NOMO-1 (cell line): ENCODE data around the gene ACCSL.

Experiments
- DNase-seq, 2 experiments: peaks; one replicate each; lab custom pipeline; 2025; ENCODE audit not compliant: unreplicated experiment in 2 of 2; lab: John Stamatoyannopoulos, UW

The ACCSL gene

DNA sequence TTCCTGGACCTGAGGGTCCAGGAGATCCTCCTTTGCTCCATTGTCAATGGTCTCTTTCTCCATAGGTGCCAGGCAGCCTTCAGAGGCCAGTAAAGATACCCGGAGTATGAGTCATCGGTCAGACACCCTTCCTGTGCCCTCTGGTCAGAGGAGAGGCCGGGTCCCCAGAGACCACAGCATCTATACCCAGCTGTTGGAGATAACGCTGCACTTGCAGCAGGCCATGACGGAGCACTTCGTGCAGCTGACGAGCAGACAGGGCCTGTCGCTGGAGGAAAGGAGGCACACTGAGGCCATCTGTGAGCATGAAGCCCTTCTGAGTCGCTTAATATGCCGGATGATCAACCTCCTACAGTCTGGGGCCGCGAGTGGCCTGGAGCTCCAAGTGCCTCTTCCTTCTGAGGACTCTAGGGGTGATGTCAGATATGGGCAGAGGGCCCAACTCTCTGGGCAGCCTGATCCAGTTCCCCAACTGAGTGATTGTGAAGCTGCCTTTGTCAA is at the start of gene ACCSL:
TSS of gene ACCSL (plus strand) at position 51 of the 501 bp plus-strand sequence. CDS start at position 107, 56 bp downstream.
- no peak for DNase-seq

GRCh38 chr11:43998308-43998707 is 49.5 kb upstream of the ACCSL start:
- DNase-seq, result no peak

- DNase-seq, result no peak
These were observed 47.0 kb upstream of the ACCSL start for GRCh38 chr11:44000731-44001130.

DNA sequence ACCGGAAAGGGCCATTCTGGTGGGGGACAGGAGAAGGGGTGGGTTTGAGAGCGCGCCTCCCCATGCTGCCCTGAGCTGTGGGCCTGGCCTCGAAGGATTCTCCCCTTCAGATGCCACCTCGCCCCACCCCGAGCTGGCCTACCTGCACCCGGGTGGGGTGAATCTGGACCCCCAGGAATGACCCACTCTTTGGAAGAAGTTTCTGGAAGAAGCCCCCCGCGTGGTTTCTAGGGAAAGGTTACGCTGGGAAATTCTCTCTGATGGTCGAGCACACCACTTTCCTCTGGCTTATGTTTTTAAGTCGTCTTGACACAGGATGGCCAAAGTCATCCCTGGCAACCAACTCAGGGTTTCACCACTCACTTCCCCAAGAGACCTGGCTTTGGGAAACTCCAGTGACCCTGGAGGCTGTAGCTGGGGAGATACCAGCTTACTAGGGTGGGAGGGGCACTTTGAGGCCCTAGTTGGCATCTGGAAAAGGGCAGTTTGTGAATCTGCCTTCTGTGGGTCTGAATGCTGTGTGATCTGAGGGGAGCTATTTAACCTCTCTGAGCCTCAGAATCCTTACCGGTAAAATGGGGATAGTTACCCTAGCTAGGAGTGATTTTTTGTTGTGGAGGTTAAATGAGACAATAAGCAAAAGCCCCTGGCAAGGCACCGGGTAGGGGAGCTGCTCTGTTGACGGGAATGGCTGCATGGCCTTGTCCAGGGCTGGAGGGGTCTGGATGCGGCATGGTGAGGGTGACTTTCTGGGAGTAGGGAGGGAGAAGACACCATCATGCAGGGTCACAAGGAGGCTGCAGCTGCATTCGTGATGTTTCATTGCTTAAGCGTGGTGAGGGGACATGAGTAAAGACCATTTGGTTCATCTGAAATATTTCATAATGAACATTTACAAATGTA is 45.3 kb upstream of the ACCSL start:
- no peak for DNase-seq

GRCh38 chr11:44003736-44004451 is 43.9 kb upstream of the ACCSL start:
- DNase-seq, result no peak

DNA sequence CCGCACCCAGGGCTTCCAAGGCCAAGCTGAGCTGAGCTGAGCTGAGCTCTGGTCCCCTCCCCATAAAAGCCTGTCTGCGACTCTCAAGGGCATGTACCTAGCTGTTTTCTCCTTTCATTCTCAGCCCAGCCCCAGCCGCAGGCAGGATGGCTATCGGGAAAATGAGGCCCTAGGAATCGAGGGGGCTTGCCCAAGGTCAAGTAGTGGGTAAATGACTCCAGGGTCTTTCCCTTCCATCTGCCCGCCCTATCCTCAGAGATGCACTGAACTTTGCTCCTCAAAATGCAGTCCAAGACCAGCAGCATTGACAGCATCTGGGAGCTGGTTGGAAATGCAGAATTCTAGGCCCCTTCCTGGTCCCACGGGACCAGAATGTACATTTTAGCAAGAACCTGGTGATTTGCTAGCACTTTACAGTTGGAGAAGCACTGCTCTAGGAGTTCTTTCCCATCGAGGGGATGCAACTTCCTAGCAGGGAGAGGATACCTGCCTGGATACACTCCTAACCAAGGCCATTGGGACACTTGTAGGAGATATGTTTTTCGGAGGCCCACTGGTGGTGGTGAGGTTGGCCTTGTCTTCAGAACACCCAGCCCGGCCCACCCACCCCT is 43.2 kb upstream of the ACCSL start:
- DNase-seq, result no peak

DNA sequence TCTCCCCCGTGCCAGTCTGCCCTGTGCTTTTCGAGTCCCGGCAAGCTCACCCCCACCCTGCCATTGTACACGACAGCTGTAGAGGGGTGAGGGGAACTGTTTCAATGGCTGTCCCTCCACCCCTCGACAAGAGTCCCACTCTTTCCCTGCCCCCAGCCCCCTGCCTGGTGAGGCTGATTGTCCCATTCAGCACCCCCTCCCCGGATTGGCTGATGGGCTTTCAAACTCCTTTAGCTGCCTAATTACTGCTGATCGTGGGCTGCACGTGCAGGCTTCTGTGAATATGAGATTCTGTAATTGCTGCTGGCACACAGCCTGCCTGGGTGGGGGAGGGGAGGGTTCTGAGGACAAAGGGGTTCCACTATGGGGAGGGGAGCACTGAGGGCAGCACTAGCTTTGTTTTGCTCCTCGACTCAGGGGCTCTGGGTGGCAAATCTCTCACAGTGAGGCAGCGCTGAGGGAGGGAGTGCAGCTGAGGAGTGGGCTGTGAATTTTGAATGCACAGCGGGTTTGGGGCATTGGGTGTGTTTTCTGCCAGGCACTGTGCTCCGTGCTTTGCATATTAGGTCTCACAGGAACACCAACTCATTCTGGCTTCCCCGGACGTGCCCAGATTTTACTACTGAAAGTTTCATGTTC is 42.6 kb upstream of the ACCSL start:
- no peak for DNase-seq

DNA sequence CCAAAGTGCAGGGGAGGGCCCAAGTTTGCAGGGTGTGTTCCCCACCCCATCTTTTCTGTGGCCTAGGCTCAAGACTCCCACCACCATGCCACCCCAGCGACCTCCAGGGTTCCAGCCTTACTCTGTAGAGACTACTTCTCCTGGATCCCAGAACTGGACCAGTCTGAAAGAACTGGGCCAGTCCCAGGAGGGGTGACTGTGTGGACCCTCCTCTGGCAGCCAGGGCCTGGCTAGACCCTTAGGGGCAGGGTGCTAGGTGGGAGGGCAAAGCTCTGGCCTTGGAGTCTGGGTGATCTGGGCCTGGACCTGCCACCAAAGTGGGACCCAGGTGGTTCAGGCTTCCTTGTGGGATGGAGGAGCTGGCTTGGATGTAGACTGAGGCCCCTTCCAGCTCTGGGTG is 41.8 kb upstream of the ACCSL start:
- no peak for DNase-seq

DNA sequence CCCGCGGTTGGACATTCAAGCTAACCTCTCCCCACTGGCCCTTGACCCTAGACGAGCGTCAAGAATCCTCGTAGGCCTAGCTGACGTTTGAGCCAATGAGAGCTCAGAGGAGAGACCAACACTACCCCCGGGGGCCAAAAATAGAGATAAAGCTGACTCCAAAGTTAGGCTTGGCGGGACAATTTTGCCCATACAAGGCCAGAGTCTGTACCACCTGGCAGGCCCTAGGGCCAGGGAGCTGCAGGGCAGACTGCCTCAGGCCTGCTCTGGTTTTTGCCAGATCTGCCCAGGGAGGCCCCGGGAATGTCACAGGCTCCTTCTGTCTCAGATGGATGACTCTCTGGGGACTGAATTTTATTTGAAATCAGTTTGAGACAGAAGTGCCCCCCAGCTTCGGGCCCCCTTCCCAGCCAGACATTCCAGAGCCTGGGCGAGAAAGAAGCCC is 40.8 kb upstream of the ACCSL start:
- DNase-seq, result no peak

DNA sequence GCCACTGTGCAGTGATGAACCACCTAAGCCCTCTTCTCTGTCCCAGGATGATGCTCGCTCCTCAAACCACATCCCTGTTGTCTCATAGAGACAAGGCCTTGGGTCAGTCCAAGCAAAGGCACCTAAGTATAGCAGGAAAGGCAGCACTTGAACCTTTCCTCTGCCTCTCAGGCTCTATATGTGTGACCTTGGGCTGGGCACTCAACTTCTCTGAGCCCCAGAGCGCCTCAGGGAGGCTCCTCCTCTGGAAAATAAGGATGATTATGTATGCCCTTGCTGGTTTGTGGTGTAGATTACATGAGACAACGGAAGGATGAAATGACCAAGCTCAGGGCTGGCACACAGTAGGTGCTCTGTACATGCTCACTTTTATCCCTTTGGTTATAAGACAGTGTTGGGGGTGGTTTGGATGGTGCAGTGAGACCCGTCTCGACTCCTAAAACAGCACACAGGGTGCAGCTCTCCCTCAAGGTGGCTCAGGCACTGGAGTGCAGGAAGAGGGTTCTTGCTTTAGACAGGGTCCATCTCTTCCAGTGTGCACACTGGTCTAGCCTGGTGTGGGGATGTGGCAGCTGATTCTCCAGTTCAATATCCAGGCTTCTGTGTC is 40.2 kb upstream of the ACCSL start:
- DNase-seq, result no peak

DNA sequence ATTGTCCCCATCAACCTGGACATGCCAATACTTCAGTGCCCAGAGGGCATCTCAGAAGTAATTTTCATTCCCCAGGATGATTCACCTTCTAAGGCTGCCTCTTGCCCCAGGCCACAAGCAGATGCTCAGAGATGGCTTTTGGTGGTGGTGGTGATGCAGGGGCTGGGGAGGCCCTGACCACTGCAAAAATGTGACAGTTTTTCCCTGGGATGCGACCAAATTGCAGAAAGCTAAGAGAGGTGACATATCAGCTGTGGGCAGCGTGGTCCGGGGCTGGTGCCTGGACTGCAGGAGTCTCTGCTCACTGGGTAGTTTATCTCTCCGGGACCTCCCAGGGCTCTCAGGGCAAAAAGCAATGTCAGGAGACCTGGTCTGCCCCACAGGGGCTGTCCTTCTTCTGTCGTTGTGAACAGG is 39.7 kb upstream of the ACCSL start:
- DNase-seq, result no peak

DNA sequence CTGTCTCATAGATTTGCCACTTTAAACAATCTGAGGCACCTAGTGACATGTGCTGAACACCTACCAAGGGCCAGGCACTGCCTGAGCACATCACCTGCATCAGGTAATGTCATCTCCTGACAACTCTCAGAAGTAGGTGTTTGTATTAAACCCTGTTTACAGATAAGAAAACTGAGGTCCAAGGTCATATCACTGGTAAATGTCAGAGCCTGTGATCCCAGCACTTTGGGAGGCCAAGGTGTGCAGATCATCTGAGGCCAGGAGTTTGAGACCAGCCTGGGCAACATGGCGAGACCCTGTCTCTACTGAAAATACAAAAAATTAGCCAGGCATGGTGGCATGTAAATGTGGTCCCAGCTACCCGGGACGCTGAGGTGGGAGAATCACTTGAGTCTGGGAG is 39.1 kb upstream of the ACCSL start:
- no peak for DNase-seq

GRCh38 chr11:44010789-44011251 is 37.0 kb upstream of the ACCSL start:
- DNase-seq, result no peak

- no peak for DNase-seq
These were observed 36.0 kb upstream of the ACCSL start for GRCh38 chr11:44011797-44012196.

GRCh38 chr11:44014968-44015623 is 32.7 kb upstream of the ACCSL start:
- no peak for DNase-seq

DNA sequence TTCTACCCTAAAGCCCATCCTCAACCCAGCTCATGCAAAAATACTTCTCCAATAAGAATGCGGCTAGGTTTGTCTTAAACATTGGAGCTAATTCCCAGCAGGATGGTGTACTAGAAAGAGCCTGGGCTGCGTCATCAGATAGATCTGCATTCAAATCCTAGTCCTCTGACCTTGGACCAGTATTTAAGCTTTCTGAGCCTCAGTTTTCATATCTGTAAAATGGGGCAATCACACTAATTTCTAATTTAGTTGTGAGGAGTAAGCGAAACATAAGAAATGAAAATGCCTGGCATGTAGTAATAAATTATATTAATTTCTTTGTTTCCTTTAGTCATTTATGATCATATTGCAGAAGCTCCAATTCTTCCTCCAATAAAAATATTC is 32.2 kb upstream of the ACCSL start:
- no peak for DNase-seq

DNA sequence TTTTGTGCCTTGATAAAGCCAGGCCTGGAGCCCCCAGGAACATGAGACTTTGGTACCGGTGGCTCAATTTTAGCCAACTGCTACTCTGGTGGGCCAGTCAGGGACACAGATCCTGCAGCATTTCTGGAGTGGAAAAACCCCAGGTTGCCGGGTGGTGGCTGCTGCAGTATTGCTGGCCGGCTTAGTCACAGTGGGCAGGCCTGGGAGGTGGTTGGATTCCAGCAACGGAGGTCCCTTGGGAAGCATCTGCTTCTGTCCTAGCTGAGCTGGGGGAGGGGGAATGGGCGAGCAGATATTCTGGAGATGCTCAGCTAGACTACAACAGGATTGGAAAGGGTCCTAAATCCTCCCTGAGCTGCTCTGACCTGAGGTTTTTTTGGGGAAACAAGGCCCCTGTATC is 31.6 kb upstream of the ACCSL start:
- DNase-seq, result no peak

DNA sequence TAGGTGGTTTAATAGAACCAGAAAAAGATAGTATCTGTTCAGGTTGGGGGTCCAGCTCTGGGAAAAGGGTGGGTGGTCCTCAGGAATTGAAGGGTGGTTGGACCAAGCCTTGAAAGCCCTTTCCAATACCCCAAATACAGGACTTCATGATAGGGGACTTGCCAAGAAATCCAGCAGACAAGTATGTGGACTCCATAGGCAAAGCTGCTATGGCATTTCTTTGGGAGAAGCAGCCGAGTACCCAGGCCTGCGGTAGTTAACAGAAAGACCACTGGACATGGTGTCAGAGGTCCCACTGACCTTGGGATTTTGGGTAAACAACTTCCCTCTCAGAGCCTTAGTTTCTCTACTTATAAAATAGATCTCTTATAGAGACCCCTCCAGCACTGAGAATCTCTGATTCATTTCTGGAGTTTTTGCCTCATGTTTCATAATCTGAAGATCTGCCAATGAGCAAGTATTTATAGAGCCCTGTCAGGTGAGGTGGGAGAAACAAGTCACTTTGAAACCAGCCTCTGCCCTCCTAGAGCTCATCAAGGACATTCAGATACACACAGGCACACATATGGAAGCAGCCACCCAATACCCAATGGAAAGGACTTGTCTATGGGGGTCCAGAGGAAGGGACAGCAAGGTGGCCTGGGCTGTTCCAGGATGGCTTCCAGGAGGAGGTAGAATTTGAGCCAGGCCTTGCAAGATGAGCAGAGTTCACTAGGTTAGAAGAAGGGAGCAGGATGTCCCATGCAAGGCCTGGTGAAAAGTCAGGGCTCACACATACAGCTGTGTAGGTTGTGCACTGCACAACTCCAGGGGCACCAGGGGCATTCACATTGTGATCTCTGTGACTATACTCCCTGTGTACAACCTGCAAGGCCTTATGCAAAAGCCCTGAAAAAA is 31.0 kb upstream of the ACCSL start:
- DNase-seq, result no peak
